ENCODE measurements around the gene OSBPL3.
A peak's percentile ranks its signal among the peaks of the same experiment; 100 is the strongest.
"Not testable (repeated sequence)": the region's sequence is repeated elsewhere in the genome, so short reads cannot be mapped to it uniquely, and the experiment has no call there.

The OSBPL3 gene

GRCh38 chr7:24916463-24917040 lies 63.4 kb downstream of the OSBPL3 start:
- DNase-seq, result no peak

- DNase-seq, result no peak
Measured at GRCh38 chr7:24914465-24914859, 65.5 kb downstream of the OSBPL3 start.

GRCh38 chr7:24913801-24914464 lies 66.0 kb downstream of the OSBPL3 start:
- DNase-seq, result no peak

DNA sequence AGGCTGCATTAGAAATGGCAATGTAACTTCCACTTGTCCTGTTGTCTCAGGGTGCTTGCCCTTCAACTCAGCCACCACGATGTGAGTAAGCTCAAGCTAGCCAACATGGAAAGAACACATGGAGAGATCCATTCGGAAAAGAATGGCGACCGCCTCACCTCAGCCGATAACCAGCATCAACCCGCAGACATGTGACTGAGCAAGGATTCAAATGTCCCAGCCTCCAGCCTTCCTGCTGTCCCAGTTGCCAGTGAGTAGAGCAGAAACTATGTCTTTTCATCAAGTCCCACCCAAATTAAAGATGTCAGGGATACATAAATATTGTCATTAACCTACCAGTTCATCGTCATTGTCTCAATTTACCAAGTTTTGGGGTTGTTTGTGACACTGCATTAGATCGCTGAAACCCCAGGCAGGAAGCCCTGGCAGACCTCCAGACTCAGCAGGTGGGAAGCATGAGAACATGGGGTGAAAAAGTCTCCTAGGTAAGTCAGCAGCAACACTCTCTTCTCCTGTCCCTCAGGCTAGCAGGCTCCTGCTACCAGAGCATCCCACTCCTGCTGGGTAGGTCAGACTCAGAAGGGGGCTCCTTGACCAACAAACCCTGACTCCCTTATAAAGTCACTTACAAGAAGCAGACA lies 67.0 kb downstream of the OSBPL3 start:
- DNase-seq, result no peak

DNA sequence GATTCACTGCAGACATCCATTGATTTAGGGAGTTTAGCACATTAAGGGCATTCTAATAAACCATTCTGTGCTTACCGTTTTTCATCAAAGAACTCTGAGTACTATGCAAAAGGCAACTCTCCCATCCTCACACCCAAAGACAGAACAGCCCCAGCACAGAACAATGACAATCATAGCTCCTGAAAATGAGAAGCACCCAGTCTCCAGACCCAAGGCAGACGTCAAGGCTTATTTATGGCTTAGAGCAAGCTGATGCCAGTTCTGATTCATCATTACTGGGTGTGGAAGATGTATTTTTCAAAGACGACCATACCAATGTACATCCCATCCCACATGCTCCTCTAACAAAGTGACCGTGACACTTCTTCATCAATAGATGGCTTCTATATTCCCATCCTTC lies 67.6 kb downstream of the OSBPL3 start:
- no peak for DNase-seq

DNA sequence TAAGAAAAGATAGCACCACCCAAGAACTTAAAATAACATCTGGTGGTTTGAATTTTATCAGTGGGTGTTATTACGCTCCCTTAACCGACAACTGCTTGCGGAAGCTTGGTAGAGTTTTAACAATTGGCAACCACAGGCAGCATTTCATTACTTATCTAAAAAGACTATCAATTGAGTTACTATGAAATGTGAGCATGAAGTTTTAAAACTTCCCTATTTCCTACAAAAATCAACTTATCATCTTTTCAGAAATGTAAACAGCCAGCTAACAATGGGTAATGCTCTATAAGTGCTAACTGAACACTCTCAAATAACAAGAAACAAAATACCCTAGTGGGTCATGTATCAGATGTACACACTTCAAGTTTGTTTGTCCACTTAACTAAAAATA lies 68.8 kb downstream of the OSBPL3 start:
- no peak for DNase-seq

DNA sequence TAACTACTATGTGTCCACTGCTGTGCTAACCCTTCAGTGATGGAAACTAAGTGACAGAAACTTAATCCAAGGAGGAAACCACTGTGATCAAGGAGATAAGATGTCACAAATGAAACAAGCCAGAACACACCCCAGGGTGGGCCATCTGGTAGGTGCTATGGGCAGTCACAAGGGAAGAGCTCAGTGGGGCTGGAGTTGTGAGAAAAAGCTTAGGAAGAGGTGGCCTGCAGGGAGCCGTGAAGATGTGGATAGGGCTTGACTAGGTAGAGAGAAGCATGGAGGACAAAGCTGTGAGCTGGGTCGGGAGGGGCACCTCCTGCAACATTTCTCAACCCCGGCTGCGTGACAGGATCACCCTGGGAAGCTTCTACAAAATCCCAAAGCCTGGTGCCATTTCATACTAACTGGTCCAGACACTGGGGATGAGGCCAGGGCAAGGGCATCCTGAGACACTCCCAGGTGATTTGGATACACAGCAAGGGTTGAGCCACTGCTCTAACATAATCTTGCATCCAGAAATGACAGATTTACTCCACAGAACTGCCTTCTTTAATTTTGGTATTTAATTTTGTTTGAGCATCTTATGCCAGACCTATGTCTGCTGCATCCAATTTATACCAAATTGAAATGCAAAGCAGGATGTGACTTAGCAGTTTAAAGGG lies 69.3 kb downstream of the OSBPL3 start:
- no peak for DNase-seq

GRCh38 chr7:24908727-24909126 lies 71.3 kb downstream of the OSBPL3 start:
- DNase-seq, result no peak

GRCh38 chr7:24908166-24908565 lies 71.8 kb downstream of the OSBPL3 start:
- DNase-seq, result no peak

DNA sequence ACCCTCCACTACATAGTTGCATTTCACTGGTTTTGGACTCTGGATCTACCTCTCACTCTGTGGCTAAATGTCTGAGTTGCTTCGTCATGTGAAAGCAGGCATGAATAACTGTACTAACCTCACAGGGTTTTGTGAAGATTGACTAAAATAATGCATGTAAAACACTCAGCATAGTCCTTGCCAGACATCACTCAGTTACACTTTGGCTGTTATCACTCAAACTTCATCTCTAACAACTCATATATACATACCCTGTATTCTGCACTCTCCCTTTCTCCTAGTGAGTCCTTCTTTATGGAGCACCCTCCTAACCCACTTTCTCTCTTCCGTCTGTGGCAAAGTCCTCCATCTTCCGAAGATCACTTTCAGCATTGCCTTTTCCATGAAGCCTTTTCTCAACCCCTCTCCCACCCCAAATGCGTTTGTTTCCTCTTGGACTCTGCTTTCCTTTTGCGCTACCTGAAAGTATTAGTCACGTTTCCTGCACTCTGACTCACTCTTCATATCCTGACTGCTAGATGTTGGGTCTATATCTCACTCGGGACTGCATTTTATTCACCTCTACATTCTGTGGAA lies 72.6 kb downstream of the OSBPL3 start:
- DNase-seq, result no peak

GRCh38 chr7:24905996-24906770 lies 73.8 kb downstream of the OSBPL3 start:
- no peak for DNase-seq

DNA sequence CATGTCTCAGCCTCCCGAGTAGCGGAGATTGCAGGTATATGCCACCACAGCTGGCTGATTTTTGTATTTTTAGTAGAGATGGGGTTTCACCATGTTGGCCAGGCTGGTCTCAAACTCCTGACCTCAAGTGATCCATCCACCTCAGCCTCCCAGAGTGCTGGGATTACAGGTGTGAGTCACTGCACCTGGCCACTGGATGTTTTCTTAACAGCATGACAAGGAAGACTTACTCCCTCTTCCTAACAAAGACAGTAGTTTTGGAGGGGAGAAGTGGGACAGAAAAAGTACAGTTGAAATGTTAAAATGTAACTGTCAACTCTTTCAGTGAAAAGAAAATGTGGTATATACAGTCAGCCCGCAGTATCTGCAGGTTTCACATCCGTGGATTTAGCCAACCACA lies 76.0 kb downstream of the OSBPL3 start:
- DNase-seq, result not testable (repeated sequence)

DNA sequence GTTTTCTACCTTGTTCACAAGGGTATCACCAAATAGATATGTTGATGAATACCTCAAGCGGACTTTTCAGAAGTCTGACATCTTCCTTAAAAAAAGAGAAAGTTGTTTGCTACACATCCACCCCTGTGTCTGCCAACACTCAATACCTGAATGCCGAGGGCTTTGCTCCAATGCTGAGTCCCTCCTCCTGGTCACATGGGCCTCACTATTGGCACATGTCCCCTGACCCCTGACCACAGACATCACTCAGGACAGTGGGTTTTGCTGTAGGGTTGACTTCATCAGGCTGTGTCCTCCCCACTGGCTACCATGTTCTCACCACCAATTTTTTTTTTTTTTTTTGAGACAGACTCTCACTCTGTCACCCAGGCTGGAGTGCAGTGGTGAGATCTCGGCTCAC lies 76.4 kb downstream of the OSBPL3 start:
- no peak for DNase-seq

GRCh38 chr7:24902931-24903330 lies 77.0 kb downstream of the OSBPL3 start:
- no peak for DNase-seq

GRCh38 chr7:24902276-24902675 lies 77.7 kb downstream of the OSBPL3 start:
- DNase-seq, result no peak

- DNase-seq, result no peak
Measured at GRCh38 chr7:24899905-24900304, 80.1 kb downstream of the OSBPL3 start.

DNA sequence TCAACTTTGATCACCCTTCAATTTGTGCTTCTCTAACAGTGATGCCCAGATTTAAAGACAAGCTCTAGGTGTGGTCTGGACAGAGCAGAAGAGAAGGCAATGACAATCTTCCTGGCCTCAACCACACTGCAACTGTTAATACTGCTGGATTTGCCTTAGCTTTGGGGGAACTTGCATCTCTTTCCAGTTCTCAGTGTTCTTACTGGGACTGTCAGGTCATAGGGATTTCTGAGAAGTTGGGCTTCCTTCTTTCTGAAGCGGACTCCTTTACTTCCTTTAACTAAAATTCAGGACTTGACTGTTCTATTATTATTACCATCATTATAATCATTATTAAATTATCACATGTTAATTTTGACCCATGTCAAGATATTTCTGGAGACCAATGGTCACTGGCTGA lies 80.8 kb downstream of the OSBPL3 start:
- DNase-seq, result no peak

- no peak for DNase-seq
Measured at GRCh38 chr7:24898691-24899090, 81.3 kb downstream of the OSBPL3 start.

DNA sequence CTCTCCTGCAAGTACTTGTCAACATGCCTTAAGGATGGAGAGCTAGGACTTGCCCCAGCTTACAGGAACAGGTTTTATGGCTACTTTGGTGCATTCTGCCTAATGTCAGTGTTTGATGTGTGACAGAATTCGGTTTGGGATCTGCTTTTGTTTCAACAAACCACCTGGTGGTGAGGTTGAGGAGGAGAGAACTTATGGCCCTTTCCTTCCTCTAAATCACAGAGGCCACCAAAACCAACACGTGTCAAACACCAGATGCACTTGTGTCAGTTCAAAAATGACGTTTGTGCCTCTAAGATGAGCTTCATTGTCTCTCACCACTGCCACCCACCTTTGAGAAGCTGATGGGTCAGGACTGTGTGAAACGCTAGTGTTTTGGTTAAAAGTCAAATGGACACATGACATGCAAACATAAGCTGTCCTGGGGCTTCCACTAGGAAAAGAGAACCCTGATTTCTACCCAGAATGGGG lies 83.9 kb downstream of the OSBPL3 start:
- no peak for DNase-seq

GRCh38 chr7:24894429-24895221 lies 85.4 kb downstream of the OSBPL3 start:
- DNase-seq, result no peak

GRCh38 chr7:24891311-24891735 lies 88.7 kb downstream of the OSBPL3 start:
- DNase-seq, result no peak

DNA sequence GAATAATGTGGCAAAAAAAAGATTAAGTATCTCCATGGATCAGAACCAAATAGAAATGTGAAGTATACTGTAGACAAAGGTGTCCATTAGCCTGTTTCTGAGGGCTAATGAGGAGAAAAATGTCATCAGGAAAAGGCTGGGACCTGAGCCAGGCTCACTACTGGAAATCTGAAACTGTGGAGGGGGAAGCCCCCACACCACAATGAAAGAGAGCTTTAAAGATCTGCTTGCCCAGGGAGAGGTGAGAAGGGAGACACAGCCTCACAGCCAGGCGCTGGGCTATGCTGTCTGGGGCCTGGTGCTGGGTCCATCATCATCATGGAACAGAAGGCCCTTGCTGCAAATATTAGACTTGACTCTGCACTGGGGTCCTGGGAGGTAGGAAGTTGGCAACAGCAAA lies 90.4 kb downstream of the OSBPL3 start:
- DNase-seq, result peak; percentile 26
